ENCODE data around the gene CDH13.

Gene CDH13

DNA sequence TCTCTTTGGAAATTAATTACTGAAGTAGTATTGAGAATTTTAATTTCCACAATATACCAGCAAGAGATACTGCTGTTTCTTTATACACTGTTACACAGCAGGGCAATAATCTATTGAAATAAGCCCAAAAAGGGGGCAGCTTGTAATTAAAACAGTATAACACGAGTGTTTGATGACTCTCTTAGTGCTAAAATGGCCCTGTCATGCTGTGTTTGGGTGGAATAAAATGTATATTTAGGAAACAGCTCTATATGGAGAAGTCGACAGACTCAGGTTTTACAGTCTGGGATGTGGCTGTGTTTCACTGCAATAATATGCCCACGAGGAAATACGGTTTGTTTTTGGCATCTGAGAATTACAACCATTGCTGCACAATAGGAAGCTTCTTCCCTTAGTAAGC, 643.3 kb downstream of the CDH13 start:
- DNase-seq: no peak

DNA sequence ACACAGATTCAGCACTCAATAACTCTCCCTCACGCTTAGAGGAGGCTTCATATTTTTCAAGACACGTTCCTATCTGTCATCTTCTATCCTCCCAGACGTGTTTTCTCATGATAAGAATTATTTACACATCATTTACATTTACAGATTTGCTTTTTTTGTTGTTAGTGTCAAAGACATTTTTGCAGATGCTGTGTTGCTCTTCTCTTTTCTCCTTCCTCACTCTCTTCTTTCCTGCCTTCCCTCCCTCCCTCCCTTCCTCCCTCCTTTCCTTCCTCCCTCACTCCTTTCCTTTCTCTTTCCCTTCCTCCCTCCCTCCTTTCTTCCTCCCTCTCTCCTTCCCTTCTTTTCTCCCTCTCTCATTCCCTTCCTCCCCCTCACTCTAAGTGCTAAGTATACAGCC, 643.9 kb downstream of the CDH13 start:
- DNase-seq: no peak

DNA sequence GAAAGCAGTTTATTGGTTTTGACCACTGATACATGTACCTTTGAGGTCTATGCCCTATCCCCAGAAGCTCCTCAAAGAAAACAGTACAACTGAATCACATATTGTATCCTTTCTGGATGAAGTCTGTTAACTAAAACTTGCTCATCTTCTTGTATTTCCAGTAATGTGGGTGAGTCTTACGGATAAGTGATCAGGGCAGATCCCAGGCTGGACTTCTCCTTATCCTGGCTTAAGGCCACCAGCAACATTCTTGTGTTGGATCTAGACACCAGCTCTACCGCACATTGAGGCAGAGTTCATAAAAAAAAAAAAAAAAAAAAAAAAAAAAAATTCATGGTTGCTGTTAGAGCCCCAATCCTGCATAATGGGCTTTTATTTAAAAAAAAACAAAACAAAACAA, 644.4 kb downstream of the CDH13 start:
- no peak for DNase-seq

DNA sequence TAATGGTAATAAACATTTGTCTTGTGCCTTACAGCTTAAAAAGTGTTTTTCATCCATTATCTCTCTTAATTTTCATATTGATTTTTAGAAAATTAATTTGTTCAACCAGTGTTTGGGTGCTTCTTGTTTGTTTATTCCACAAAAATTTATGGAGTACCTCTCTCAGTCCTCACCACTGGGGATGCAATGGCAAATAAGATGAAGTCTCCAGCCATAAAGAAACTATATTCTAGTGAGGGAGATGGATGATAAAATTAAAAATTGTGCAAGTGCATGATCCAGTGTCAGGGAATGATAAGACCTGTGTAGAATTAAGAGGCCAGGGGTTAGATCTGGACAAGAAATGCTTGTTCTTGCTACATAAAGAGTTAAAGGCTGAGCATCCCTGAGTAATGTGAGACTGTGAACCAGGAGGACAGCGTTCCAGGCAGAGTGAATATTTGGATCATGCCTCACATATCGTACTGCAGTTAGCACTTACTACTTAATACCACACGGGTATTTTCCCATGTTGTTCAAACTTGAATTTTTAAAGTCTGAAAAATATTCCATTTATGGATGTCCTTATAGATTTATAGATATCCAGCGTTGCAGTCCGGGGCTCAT, 645.3 kb downstream of the CDH13 start:
- no peak for DNase-seq

DNA sequence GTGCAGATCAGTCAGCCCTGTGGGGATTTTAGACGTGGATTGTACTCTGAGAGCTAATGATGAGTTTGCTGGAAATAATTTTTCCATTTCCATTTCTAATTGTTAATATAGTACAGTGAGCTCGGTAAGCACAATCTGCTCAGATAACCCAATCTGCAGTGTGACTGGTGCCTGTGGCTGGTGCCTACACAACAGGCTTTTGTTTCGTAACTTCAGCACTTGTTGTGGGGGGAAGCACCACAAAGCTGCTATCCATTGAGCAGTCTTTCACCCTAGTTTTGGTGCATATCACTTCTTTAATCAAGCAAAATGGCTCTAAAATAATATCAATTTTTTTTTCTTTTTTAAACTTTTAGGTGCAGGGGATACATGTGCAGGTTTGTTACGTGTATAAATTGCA, 646.1 kb downstream of the CDH13 start:
- DNase-seq: no peak

DNA sequence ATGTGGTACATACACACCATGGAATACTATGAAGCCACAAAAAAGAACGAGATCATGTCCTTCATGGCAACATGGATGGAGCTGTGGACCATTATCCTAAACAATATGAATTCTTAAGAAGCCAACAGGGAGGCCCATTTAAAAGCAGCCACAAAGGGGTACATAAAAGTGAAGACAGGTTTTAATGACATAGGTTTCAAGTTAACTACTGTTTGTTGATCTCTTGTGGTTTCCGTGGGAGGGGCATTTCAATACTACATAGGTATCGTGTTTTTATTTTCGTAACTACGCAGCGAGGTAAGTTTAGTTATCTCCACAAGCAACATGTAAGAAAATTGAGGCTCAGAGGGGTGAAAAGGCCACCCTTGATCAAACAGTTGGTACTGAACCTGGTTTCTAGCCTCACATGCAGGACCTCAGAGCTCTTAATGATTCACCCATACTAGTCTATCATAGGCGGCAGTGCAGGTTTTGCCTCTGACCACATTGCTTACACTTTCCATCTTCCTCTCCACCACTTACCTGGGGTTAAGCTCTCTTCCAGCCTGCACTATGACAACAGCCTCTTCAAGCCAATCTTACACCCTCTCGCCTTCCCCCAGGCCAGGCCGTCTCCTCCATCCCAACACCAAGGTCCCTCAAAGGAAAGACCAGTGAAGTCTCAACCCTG, 646.9 kb downstream of the CDH13 start:
- DNase-seq: no peak

DNA sequence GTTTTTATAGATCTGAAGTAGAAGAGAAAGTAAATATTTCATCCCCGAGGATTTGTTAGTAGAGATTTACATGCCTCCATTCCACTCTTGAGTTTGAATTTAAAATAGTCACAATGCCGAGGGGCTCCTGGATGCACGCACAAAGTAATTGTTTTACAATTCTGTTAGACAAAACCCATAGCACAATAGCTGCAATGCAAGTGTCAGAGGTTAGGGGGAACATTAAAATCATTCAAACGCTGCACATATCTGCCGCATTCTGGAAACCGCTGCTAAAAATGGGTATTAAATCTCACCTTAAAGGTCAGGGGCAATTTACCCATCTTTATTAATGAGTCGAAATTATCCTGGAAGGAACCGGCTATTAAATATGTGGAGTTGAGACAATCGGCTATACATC, 652.5 kb downstream of the CDH13 start:
- no peak for DNase-seq

DNA sequence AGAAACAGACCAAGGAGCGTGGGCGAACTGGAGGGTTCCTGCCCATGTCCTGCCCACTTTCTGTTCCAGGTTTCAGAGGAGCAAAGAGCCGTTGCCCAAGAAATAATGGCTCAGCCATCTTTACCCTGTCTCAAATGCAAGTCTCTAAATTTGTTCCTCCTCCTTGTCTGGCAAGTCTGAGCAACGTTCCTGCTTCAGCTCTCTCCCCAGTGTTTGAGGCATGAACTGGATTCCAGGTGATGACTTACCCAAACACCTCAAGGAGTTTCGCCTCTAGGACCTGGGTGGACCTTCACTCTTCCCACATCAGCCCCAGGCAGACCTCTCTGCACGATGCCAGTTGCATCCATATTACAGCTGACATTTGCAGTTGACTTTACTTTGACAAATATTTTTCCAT, 659.2 kb downstream of the CDH13 start:
- no peak for DNase-seq

DNA sequence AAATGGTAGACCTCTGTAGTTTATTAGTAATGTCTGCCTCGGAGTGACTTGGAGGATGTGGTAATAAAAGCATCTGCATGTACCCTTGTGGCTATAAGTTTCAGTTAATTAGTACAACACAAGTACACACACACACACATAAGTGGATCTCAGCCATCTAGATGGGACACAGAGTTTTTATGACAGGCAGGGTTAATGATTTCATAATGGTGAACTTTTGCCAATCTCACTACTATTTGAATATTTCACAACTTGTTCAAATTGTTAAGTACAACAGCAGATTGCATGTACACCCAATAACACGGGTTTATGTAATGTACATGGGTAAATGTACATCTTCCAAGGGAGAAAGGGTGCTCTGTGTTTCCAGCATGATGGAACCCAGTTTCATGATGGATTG, 669.7 kb downstream of the CDH13 start:
- no peak for DNase-seq

DNA sequence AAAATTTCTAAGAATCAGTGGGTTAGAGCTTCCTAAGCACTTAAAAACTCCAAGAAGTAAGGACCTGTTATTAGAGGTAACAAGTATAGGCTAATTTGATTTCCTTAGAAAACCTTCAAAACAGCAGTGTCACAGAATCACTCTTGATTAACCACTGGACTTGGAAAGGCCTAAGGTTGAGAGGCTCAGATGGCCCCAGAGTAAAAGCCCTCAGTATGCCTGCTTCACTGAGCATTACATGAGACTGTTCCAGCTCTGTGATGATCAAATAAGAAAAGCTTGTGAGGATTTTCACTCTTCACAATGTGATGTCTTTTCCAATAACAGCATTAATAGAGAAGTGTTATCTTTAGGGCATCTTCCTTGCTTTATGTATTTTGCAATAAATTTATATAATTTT, 671.8 kb downstream of the CDH13 start:
- DNase-seq: no peak

DNA sequence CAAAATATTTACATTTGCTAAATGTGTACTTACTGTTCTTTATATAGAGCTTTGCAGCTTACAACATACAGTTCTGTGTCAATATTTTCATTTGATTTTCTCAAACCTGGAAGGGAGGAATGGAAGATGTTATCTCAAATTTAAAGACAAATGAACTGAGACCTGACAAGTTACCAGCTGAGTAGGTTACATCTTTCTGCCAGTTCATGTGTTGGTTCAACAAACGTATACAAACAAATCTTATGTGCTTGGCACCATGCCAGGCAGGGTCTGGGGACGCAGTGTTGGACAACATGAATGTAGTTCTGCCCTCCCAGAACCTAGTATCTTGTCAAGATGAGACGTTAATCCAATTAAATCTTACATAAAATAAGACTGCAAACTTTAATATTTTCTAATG, 673.6 kb downstream of the CDH13 start:
- no peak for DNase-seq

DNA sequence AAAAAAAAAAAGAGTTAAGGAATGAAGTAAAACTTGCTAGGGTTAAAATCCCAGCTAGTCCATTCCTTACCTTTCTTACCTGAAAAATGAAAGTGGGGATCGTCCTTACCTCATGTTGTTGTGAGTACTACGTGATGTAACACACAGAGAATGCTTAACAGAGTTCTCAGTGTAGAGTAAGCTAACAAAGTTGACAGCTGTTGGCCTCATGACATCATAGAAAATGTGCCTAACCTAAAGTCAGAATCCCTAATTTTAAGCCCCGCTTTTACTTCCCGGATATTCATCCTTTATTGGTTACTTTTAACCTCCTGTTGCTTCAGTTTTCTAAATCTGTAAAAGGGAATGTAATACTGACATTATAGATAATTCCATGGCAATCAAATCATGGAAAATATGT, 675.2 kb downstream of the CDH13 start:
- no peak for DNase-seq

DNA sequence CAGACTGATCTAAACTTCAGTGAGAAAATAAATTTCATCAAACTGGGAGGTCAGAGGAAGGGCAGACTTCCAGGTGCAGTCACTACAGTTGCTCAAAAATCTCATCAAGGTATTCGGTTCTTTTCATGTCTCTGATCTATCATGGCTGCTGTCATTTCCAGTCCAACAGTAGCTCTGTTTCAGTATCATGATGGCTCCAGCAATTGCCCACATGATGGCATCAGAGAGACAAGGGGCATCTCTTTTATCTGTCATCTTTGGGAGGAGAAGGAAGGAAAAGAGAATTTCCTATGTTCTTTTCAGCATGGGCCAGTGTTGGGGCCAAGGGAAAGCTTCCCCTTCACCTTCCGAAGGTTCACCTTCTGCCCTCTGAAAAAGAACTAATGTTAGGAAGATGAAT, 676.1 kb downstream of the CDH13 start:
- no peak for DNase-seq

DNA sequence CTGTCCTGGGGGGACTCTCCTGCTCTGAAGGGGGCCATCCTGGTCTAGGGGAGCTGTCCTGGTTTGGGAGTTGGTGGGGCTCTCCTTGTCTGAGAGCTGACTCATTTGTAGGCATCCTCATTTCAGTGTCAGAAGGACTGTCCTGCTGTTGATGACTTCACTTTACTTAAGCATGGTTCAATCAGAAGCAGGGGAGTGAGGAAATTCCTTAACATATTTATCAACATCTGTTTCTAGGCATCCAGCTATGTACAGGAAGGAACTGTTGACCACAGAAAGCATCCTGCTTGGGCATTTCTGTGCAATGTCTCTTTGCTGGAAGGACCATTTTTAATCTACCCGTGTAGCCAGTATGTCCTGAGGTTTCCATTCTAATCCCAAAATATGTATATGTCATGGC, 678.3 kb downstream of the CDH13 start:
- DNase-seq: no peak

DNA sequence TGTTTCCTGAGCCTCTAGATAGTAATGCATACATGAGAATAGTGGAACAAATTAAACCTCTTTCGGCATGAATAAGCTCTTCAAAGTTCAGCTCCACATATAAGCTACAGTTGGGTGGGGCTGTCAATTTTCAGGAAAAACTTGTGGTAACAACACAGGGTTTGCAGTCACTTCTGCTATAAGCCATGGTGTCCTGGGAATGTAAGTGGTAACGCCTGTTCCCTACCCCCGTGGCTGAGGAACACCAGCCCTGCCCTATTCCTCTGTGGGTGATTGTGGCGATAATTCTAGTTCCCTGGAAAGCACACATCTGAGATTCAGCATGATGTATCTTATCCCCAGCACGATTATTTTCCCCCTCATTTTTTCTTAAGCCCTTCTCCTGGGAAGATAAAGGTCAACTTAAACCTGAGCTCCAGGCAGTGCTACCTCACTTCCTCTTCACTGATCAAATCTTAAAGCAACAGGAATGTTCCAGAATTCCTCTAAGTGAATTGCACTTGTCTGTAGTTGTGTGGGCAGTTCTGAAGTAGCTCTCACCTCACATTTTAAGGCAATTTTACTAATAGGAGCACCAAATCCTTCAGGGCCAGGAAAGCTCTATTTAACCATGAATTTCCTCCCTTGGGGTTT, 680.3 kb downstream of the CDH13 start:
- DNase-seq: no peak

DNA sequence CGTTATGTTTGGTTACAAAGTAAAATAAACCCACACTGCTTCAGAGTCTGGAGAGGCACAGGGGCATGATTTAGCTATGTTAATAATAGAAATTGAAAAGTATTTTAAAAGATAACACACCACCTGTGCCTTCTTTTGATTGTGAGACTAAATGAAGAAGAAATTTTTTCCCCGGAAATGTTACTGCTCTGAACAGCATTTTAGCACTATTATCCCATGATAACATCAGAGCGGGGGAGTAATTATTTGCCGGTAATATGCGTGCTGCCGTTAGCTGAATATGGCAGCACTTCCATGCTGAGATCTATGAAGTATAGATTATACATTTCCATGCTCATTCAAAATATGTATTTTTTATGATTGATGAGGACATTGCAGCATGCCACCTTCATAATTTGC, 680.8 kb downstream of the CDH13 start:
- no peak for DNase-seq

DNA sequence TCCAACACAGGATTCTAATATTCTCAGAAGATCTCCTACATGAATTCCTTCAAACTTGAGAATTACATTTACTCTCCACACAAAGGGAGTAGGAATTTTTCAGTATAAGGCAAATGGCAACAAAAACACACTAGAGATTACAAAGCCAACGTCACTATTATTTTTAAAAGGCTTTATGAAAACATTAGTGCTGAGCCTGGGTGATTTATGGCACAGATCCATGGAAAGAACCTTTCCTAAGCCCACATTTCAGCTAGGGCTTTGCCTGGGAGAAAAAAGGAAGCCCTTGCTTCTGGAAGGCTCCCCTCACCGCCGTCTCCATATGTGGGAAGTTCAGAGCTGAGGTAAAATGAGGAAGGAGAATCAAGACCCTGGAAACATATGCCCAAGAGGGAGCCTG, 681.6 kb downstream of the CDH13 start:
- no peak for DNase-seq

DNA sequence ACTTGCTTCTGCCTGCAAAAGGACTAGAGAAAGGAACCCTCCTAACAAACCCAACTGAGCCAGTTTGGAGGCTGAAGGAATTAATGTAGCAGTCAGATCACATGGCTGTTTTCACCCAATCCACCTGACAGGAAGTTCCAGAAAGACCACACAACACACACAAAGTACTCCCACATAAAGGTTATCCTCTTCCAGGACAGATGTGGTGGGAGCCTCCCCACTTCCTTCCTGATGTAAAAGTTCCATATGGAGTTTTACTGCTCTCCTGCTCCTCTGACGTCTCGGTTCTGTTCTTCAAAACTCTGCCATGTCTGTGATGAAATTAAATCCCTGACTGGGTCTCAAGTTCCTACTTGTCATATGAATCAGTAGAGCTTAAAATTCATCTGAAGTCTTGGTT, 684.0 kb downstream of the CDH13 start:
- DNase-seq: no peak

DNA sequence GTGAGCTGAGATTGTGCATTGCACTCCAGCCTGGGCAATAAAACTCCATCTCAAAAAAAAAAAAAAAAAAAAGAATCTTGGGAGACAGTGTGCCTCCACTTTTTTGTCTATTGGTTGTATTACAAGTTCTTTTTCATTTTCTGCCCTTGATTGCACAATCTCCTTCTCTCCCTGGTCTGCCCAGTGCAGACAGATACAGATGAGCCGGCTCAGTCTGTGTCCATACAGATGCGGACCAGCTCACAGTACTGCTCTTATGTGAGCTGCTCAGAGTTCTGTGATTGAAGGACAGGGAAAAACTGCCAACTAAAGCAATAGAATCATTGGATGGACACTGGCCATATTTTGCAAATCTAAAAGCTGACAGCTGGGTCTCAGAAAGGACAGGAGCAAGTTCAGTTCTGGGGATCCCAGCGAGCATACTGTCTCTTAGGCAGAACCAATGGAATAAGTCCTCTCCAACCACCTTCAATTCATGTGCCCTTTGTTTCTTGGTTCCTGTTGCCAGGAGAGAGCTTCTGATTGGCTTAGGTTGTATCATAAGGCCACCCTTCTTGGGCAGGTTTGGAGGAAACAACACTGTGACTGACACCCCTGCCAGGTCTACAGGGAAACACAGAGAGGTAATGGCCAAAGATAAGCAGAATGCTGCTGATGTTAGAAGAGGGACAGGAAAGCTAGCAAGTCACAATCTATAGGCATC, 685.4 kb downstream of the CDH13 start:
- DNase-seq: no peak

DNA sequence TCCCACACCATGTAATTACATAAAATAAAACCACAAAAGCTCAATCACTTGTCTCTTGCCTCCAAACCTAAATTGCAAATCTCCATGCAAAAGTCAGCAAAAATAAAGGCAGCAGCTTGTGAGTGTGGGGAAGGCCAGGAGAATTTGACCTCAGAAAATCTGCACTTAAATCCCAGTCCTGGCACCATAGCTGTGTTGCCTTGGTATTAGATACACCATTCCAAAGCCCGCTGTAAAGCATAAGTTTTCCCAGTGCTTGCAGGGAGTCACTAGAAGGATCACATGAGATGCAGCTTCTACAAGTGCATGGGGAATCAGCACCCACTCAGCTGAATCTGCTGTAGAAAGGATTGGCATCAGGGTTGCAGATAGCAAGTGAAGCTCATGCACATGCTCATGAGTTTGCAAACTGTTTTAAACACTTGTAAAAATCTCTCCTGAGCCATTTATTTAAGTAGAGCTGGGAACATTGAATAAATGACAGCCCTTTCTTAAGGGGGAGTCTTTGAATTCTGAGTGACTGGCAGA, 686.0 kb downstream of the CDH13 start:
- no peak for DNase-seq

DNA sequence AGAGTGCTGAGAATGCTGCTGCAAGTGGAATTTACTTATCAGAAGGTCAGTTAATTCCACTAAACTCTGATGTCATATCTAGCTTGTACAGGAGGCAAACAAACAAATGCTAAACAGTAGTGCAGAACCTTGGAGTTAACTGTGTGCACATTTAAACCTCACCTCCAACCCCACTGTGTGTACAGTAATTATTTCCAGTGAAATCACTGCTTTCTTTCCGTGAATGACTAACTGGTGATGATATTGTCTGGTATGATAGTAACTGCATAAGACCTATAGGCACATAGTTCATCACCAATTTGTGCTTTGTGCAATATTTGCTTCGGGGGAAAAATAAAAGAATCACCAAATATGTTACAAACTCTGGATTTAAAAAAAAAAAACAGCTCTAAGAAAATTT, 688.5 kb downstream of the CDH13 start:
- no peak for DNase-seq

DNA sequence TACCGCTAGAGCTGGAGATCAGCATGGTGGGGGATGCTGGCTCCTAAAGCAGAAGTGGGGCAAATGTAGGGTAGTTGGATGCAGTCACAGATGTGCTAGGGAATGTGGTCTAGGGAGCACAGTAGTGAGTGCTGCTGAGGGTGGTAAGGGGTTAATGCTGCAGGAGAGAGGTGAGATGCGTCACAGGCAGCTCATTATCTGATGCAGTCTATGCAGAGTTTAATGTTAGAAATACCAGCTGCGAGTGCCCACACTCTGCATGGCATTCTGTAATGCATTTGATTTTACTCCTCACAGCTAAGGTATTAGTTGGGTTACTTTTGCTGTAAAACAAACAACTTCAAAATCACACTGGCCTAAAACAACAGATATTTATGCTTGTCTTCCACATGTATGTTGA, 689.7 kb downstream of the CDH13 start:
- DNase-seq: no peak

DNA sequence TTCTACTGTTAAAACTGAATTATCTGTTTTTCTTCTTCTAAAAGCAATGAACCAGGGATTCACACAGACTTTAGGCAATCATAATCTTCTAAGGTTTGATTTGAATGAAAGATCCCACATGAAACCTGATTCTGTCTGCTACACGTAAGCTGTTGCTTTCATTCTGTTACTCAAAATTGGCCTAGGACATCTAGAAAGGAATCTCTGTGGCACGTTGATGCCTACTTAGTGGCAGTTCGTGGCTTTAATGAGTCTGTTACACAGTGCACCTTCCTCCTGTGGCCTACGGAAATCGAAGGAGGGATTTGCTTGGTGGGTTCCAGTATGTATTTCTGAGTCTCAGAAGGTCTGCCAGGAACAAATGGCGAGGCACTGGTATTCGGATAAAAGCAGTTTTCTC, 691.6 kb downstream of the CDH13 start:
- DNase-seq: no peak

DNA sequence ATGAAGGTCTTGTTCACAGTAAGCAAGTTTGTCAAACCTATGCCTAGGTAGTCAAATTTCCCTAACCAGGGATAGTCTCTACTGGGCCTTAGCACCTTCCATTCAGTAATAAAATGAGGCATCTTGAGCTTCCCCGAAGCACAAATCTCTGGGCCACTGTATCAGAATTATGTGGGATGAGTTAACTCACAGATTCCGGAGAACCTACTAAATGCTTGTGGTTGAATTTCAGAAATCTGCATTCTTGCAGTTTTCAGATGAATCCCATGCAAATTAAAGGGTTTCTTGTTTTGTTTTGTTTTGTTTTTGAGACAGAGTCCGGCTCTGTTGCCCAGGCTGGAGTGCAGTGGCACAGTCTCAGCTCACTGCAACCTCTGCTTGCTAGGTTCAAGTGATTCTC, 702.2 kb downstream of the CDH13 start:
- no peak for DNase-seq

Data from T1000 (cell line).